ENCODE results near the gene MFSD6. TPM values are rescaled to one million over a fixed set of nuclear protein-coding genes. Genes with fewer than 3 reads are reported as not detected.
"Not testable (repeated sequence)": the region's sequence is repeated elsewhere in the genome, so short reads cannot be mapped to it uniquely, and the experiment has no call there.

The MFSD6 gene
- total and polyA plus RNA-seq, 4 donors: 11.7 to 61.7 (median 37.4) TPM

GRCh38 chr2:190420801-190421200 lies 12.6 kb downstream of the MFSD6 start:
- Histone ChIP-seq H3K27ac (ENCODE audit: low read depth in 1 of 2, low read length in 1 of 2) (no peak overlapping the region), H3K9me3 (ENCODE audit: control insufficient read depth in 4 of 4, insufficient read depth in 3 of 4, low read length in 3 of 4) (no peaks in the 10 kb centered on the region), H3K9ac (ENCODE audit: insufficient read depth in 1 of 2, low read length in 2 of 2) (no peak overlapping the region), H3K36me3 (ENCODE audit: control insufficient read depth in 4 of 4, insufficient read depth in 4 of 4, low read length in 4 of 4) (peaks cover 0 to 2% (median 0%) of the 10 kb centered on the region in 4 donors), H3K4me1 (ENCODE audit: control insufficient read depth in 5 of 5, insufficient read depth in 5 of 5, low read length in 5 of 5) (peaks cover 0 to 4% (median 0%) of the 10 kb centered on the region in 5 donors), H3K4me3 (no peak overlapping the region), H3K27me3 (ENCODE audit: control insufficient read depth in 3 of 3, insufficient read depth in 3 of 3, low read length in 2 of 3) (no peaks in the 10 kb centered on the region)
- DNase-seq (peak in 2 of 3 donors; percentile 20 to 34), ATAC-seq (ENCODE audit: insufficient read depth, low FRiP score) (no peak)
- TF ChIP-seq CTCF (IDR thresholded peaks at IDR 0.05; ENCODE audit: control extremely low read depth, extremely low read depth): no peak
- WGBS, 2 donors: 23 to 29% methylated on average over 1 of the region's 1 CpG

- WGBS, 2 donors: 24 to 50% methylated on average over 1 of the region's 1 CpG
- ATAC-seq (ENCODE audit: insufficient read depth, low FRiP score) (no peak), DNase-seq (no peak)
- Histone ChIP-seq H3K27me3 (ENCODE audit: control insufficient read depth in 3 of 3, insufficient read depth in 3 of 3, low read length in 2 of 3) (no peaks in the 10 kb centered on the region), H3K4me1 (ENCODE audit: control insufficient read depth in 5 of 5, insufficient read depth in 5 of 5, low read length in 5 of 5) (no peaks in the 10 kb centered on the region), H3K27ac (ENCODE audit: low read depth in 1 of 2, low read length in 1 of 2) (no peak overlapping the region), H3K36me3 (ENCODE audit: control insufficient read depth in 4 of 4, insufficient read depth in 4 of 4, low read length in 4 of 4) (no peaks in the 10 kb centered on the region), H3K9ac (ENCODE audit: insufficient read depth in 1 of 2, low read length in 2 of 2) (no peak overlapping the region), H3K4me3 (no peak overlapping the region), H3K9me3 (ENCODE audit: control insufficient read depth in 4 of 4, insufficient read depth in 3 of 4, low read length in 3 of 4) (peaks cover 0 to 1% (median 0%) of the 10 kb centered on the region in 4 donors)
- TF ChIP-seq CTCF (IDR thresholded peaks at IDR 0.05; ENCODE audit: control extremely low read depth, extremely low read depth): no peak
Observed at GRCh38 chr2:190425221-190425866, 17.2 kb downstream of the MFSD6 start.

DNA sequence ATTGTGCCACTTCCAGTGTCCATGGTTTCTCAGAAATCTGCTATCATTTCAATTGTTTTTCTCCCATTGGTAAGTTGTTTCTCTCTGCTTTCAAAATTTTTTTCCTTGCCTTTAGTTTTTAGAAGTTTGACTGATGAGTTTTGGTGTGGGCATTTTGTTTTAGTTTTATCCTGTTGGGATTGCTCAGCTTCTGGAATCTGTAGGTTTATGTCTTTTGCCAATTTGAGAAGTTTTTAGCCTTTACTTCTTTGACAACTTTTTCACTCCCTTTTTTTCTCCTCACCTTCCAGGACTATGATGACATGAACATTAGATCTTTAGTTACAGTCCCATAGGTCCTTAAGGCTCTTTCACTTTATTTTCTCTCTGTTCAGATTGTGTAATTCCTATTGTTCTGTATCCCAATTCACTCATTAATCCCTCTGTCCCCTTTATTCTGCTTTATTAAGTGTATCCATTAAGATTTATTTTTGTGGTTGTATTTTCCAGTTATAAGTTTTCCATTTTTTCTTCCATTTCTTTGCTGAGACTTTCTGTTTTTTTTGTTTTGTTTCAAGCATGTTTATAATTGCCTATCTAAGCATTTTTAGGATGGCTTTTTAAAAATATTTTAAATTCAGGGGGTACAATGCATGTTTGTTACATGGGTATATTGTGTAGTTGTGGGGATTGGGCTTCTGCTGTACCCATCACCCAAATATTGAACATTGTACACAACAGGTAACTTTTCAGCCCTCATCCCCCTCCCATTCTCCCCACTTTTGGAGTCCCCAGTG lies 17.9 kb downstream of the MFSD6 start:
- no peaks in the 10 kb centered on the region for H3K27me3 ChIP-seq (ENCODE audit: control insufficient read depth in 3 of 3, insufficient read depth in 3 of 3, low read length in 2 of 3)
- no peak overlapping the region for H3K4me3 ChIP-seq
- ATAC-seq (ENCODE audit: insufficient read depth, low FRiP score): no peak
- no peak for TF ChIP-seq CTCF (IDR thresholded peaks at IDR 0.05; ENCODE audit: control extremely low read depth, extremely low read depth)
- H3K9ac ChIP-seq (ENCODE audit: insufficient read depth in 1 of 2, low read length in 2 of 2): no peak overlapping the region
- H3K27ac ChIP-seq (ENCODE audit: low read depth in 1 of 2, low read length in 1 of 2): no peak overlapping the region
- peaks cover 0 to 1% (median 0%) of the 10 kb centered on the region in 4 donors for H3K9me3 ChIP-seq (ENCODE audit: control insufficient read depth in 4 of 4, insufficient read depth in 3 of 4, low read length in 3 of 4)
- H3K36me3 ChIP-seq (ENCODE audit: control insufficient read depth in 4 of 4, insufficient read depth in 4 of 4, low read length in 4 of 4): no peaks in the 10 kb centered on the region
- H3K4me1 ChIP-seq (ENCODE audit: control insufficient read depth in 5 of 5, insufficient read depth in 5 of 5, low read length in 5 of 5): no peaks in the 10 kb centered on the region
- no peak for DNase-seq

GRCh38 chr2:190430866-190431265 lies 22.7 kb downstream of the MFSD6 start:
- not testable (repeated sequence) for H3K27me3 ChIP-seq (ENCODE audit: control insufficient read depth in 3 of 3, insufficient read depth in 3 of 3, low read length in 2 of 3); H3K27ac ChIP-seq (ENCODE audit: low read depth in 1 of 2, low read length in 1 of 2); DNase-seq; H3K9ac ChIP-seq (ENCODE audit: insufficient read depth in 1 of 2, low read length in 2 of 2); H3K36me3 ChIP-seq (ENCODE audit: control insufficient read depth in 4 of 4, insufficient read depth in 4 of 4, low read length in 4 of 4); H3K4me1 ChIP-seq (ENCODE audit: control insufficient read depth in 5 of 5, insufficient read depth in 5 of 5, low read length in 5 of 5); H3K4me3 ChIP-seq; H3K9me3 ChIP-seq (ENCODE audit: control insufficient read depth in 4 of 4, insufficient read depth in 3 of 4, low read length in 3 of 4); ATAC-seq (ENCODE audit: insufficient read depth, low FRiP score)
- WGBS, 2 donors: 96 to 97% methylated on average over 10 to 26 of the region's 26 CpGs

Data from lung (tissue), 12 donors.